Measurements from ENCODE around the gene JHY.
"Not testable (repeated sequence)": the region's sequence is repeated elsewhere in the genome, so short reads cannot be mapped to it uniquely, and the experiment has no call there.

The JHY gene

GRCh38 chr11:122882189-122882856 is at the start of gene JHY:
Gene JHY, plus strand, starts transcription at chr11:122882759. Its CDS starts 3,091 bp downstream, at chr11:122885850.
- DNase-seq (ENCODE audit: low read depth) = no peak

GRCh38 chr11:122833846-122834464 is 48.6 kb upstream of the JHY start:
- DNase-seq (ENCODE audit: low read depth) = no peak

GRCh38 chr11:122836916-122837315 is 45.6 kb upstream of the JHY start:
- no peak for DNase-seq (ENCODE audit: low read depth)

- no peak for DNase-seq (ENCODE audit: low read depth)
Observed at GRCh38 chr11:122837528-122838346, 44.8 kb upstream of the JHY start.

GRCh38 chr11:122843281-122844141 is 39.0 kb upstream of the JHY start:
- no peak for DNase-seq (ENCODE audit: low read depth)

- DNase-seq (ENCODE audit: low read depth) = no peak
Observed at GRCh38 chr11:122847466-122847865, 35.1 kb upstream of the JHY start.

- DNase-seq (ENCODE audit: low read depth) = no peak
Observed at GRCh38 chr11:122848186-122848585, 34.4 kb upstream of the JHY start.

GRCh38 chr11:122850076-122850631 is 32.4 kb upstream of the JHY start:
- no peak for DNase-seq (ENCODE audit: low read depth)

GRCh38 chr11:122851366-122851966 is 31.1 kb upstream of the JHY start:
- no peak for DNase-seq (ENCODE audit: low read depth)

GRCh38 chr11:122852074-122852795 is 30.3 kb upstream of the JHY start:
- DNase-seq (ENCODE audit: low read depth) = no peak

- no peak for DNase-seq (ENCODE audit: low read depth)
Observed at GRCh38 chr11:122852796-122853160, 29.8 kb upstream of the JHY start.

GRCh38 chr11:122853261-122853660 is 29.3 kb upstream of the JHY start:
- DNase-seq (ENCODE audit: low read depth) = no peak

GRCh38 chr11:122853971-122854446 is 28.6 kb upstream of the JHY start:
- no peak for DNase-seq (ENCODE audit: low read depth)

- no peak for DNase-seq (ENCODE audit: low read depth)
Observed at GRCh38 chr11:122861631-122862030, 20.9 kb upstream of the JHY start.

GRCh38 chr11:122862091-122862490 is 20.5 kb upstream of the JHY start:
- no peak for DNase-seq (ENCODE audit: low read depth)

- not testable (repeated sequence) for DNase-seq (ENCODE audit: low read depth)
Observed at GRCh38 chr11:122863154-122863553, 19.4 kb upstream of the JHY start.

GRCh38 chr11:122863704-122864326 is 18.7 kb upstream of the JHY start:
- DNase-seq (ENCODE audit: low read depth) = no peak

GRCh38 chr11:122864386-122865115 is 18.0 kb upstream of the JHY start:
- no peak for DNase-seq (ENCODE audit: low read depth)

- DNase-seq (ENCODE audit: low read depth) = no peak
Observed at GRCh38 chr11:122869622-122870021, 12.9 kb upstream of the JHY start.

Data from stimulated activated CD8-positive, alpha-beta memory T cell treated with anti-CD3 and anti-CD28 coated beads, Interleukin-15, amount 100 ng/mL, for 24 hours (primary cell).